Subcutaneous adipose tissue (tissue), 4 donors: ENCODE results near the gene PIGB. TPM values are rescaled to one million over a fixed set of nuclear protein-coding genes. Genes with fewer than 3 reads are reported as not detected.

Source experiments
- CTCF ChIP-seq: fragments of 450-650 bp; IDR thresholded peaks from one replicate; pipeline ENCODE4 v1.5.1; 2016; ENCODE audit warnings: low read depth, mild to moderate bottlenecking, control low read depth, antibody characterized with exemption, moderate library complexity
- total RNA-seq, 4 donors: library from RNA; depleted of rRNA; stranded (reverse); fragments of >200 nt; gene quantifications; one replicate each; pipeline ENCODE4 v1.1.0, GENCODE V29; 2016

The PIGB gene
- total RNA-seq, 4 donors from 2014 or later, result 11.5 to 14.7 (median 12.8) TPM

- TF ChIP-seq CTCF, result no peak
These were observed 30.3 kb downstream of the PIGB start for GRCh38 chr15:55349282-55349681.

- no peak for TF ChIP-seq CTCF
These were observed 34.0 kb downstream of the PIGB start for GRCh38 chr15:55353025-55353424.

- no peak for TF ChIP-seq CTCF
These were observed 38.1 kb downstream of the PIGB start for GRCh38 chr15:55356985-55357585.

- no peak for TF ChIP-seq CTCF
These were observed 38.8 kb downstream of the PIGB start for GRCh38 chr15:55357774-55358173.

- TF ChIP-seq CTCF, result no peak
These were observed 39.4 kb downstream of the PIGB start for GRCh38 chr15:55358471-55358870.

GRCh38 chr15:55360256-55360655 lies 41.2 kb downstream of the PIGB start:
- TF ChIP-seq CTCF, result no peak

GRCh38 chr15:55361048-55361447 lies 42.0 kb downstream of the PIGB start:
- TF ChIP-seq CTCF, result no peak
